Measurements from ENCODE around the gene FAM163B.

- TF ChIP-seq, protein P1, sequence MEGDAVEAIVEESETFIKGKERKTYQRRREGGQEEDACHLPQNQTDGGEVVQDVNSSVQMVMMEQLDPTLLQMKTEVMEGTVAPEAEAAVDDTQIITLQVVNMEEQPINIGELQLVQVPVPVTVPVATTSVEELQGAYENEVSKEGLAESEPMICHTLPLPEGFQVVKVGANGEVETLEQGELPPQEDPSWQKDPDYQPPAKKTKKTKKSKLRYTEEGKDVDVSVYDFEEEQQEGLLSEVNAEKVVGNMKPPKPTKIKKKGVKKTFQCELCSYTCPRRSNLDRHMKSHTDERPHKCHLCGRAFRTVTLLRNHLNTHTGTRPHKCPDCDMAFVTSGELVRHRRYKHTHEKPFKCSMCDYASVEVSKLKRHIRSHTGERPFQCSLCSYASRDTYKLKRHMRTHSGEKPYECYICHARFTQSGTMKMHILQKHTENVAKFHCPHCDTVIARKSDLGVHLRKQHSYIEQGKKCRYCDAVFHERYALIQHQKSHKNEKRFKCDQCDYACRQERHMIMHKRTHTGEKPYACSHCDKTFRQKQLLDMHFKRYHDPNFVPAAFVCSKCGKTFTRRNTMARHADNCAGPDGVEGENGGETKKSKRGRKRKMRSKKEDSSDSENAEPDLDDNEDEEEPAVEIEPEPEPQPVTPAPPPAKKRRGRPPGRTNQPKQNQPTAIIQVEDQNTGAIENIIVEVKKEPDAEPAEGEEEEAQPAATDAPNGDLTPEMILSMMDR (IDR thresholded peaks at IDR 0.05), result no peak
- no peak for TF ChIP-seq POLR2A (IDR thresholded peaks at IDR 0.05; ENCODE audit: low read depth)
- TF ChIP-seq POLR2AphosphoS5 (IDR thresholded peaks at IDR 0.05), result no peak
- TF ChIP-seq EP300 (IDR thresholded peaks at IDR 0.05), result no peak
Measured at GRCh38 chr9:133556354-133556753, 52.8 kb downstream of the FAM163B start.
